Activated CD4-positive, CD25-positive, alpha-beta regulatory T cell (primary cell): ENCODE results near the gene PER2.
"Not testable (repeated sequence)": the region's sequence is repeated elsewhere in the genome, so short reads cannot be mapped to it uniquely, and the experiment has no call there.

ENCODE experiments used
- DNase-seq, 4 experiments: peaks; one replicate each; lab custom pipeline; 2025; lab: John Stamatoyannopoulos, UW

The PER2 gene

DNA sequence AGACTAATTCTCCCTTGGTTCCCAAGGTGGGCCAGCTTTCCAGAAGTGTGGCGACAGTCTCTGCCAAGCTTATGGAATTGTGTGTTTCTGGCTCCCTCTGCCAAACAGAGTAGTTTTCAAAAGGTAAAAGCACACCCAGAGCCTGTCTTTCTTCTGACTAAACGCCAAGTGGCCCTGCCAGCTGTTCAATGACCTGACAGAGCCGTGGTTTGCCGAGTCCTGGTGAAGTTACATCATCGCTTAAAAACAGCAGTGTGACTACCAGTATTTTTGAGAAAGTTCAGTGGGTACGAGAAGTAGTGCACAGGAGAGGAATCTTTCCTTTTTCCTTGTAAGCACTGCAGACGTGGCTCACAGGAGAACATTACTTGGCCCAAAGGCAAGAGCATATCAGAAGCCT lies 1.9 kb downstream of the PER2 start:
- DNase-seq = no peak

DNA sequence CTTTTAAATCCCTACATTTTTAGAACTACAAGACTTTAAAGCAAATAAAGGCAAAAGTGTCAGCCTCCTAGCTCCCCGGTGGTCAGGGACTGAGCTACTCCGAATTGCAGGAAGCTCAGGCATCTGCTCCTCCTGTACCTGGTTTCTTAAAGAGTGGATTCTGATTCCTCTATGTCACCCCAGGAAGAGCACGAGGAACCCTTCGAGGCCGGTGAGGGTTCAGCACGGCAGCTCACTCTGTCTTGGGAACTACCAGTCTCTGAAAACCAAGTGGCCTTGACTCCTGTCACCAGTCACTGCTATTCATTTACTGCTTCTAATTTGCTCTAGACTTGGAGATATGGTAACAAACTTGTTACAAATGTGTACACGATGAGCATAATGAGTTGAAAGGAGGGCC lies 2.3 kb downstream of the PER2 start:
- no peak for DNase-seq

DNA sequence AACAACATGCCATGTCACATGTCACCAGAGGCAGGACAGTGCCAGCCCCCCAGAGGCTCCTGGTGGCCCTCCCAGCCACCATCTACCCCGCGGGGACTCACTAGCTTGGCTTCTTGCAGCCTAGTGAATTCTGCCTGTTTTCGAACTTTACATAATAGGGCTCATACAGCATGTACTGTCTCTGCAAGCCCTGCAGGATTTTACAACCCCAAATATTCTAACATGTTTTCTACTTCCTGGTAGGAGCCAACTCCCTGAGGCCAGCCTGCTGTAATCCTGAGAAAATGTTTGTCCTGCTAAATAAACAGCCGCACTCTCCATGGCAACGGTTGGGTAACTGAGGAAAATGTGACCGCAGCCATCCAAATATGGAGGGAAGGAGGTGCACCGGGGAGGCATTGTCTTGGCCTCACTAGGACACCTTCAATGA lies 2.7 kb downstream of the PER2 start:
- DNase-seq = no peak

DNA sequence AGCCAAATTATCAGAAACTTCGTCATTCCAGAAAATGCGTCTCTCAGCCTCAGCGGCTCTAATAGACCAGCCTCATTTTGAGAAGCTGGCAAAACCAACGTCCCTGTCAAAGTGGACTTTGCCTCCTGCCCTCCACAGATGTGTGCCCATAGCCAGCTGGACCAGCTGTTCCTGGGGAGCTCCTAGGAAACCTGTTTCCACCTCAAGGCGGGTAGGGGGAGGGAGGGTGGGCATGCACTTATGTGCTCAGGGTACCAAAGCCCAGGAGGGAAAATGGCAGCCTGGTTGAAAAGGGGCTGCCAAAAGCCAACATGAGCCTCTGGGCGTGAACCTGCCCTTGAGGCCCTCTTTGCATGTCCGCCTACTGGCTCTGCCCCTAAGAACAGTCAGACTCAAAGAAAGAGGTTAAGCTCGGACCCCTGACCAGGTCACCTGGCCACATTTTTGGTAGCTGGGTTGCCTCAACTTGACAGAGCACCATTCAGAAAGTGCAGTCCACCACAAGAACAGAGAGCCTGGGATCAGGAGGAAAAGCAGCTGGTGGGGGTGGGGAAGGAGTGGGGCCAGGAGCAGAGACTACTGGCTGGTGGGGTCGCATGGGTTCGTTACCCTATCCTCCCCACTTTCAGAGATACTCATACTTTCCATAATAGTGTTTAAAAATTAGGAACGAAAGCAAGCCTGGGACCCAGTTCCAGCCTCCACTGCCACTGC lies 3.5 kb downstream of the PER2 start:
- no peak for DNase-seq

DNA sequence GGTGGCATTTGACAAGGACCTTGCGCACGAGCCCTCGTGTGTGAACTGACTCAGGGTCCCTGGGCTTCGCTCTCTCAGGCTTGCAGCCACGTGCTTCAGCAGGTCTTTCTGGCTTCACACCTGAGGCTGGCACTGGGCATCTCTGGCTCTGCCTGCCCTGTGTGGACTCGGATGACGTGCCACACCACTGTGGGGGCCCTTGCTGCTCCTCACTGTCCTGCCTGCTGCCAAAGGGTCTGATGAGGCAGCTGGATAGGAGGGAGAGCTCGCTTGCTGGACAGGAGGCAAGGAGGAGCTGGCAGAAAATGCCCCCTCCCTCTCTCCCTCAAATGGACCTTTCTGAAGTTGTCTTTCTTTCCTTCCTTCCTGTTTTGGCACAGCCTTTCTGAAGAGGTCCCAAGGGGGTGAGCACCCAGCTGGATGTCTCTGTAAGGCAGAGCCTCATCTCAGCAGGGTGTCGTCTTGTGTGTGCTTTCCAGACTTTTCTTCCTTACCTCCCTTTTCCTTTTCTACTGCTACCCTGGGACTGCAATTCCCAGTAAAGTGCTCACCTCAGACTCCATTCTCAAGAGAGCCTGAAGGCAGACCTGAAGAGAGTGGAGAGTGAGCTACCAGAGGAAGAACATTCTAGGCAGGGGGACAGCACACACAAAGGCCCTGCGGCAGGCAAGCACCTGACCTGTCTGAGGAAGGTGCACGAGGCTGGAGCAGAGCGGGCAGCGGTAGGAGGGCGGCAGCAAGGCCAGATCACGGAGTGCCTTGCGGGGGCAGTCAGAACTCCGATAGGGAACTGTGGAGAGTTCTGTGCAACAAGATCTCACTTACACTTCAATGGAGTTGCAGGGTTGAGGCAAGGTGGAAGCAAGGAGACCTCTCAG lies 5.3 kb downstream of the PER2 start:
- DNase-seq = no peak

DNA sequence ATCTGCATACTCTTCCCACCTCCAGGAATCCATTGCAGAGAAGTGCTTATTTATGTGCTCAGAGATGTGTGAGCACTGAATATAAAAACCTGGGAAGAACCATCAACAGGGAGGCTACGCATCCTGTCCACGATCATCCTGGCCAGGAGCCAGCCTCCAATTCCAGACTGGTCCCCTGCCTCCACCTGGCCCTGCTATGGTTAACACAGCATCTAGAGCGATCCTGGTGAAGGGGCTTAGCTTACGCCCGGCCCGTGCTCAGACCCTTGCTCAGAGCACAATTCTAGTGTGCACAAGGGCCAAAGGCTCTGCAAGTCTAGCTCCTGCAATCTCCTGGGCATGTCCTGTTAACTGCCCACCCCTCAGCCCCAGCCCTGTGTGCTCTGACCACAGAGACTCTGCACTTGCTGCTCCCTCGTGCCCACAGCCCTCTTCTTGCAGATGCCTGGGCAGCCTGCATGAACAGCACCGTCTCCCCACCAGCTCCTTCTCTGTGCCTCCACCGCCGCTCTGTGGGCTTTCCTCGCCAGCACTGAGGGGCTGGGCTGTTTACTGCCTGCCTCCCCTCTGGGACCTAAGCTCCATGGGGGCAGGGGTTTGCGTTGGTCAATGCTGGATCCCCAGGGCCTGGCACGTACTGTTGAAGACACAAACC lies 6.5 kb downstream of the PER2 start:
- DNase-seq = no peak

DNA sequence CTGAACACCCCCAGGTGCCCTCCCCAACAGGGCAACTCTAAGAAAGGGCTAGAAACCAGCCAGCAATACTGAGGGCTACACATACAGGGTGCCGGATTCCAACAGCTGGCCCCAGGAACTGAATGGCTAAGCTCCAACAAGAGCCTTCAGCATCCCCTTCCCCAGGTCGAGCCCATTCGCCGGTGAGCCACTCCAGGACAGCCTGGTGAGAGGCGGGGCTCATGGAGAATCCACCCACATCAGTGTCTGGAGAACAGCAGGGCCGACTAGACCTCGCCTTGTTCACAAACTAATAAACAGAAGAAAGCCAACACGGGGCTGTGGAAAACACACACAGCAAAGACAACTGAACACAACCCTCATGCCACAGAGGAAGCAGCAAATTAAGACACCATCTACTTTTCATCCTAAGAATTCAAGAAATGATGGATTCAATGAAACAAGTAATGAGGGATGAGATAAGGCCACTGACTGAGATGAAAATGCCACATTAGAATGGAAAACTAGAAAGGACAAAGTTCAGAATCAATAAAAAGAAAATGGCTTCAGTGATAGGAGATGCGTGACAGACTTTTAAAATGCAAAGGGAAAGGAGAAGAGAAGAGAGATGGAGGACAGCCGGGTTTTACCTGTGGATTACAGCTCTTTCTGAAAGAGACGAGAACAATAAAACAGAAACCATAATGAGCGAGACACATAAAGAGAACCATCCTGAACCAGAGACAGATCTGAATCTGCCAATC lies 8.2 kb downstream of the PER2 start:
- no peak for DNase-seq

DNA sequence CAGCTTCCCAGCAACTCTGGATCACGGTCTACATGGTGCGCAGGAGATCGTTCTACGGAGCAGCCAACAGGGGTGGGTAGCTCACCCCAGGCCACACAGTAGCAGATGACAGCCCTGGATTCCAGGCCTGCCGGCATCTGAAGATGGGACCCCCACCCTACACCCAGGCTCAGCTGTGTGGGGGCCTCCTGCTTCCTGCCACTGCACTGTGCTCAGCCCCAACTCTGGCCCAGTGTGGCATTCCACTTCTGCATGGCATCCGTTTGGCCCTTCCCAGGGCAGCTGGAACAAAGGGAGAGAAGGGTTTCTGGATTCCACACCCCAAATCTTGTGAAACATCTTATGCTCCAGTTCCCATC lies 9.1 kb downstream of the PER2 start:
- DNase-seq = no peak

DNA sequence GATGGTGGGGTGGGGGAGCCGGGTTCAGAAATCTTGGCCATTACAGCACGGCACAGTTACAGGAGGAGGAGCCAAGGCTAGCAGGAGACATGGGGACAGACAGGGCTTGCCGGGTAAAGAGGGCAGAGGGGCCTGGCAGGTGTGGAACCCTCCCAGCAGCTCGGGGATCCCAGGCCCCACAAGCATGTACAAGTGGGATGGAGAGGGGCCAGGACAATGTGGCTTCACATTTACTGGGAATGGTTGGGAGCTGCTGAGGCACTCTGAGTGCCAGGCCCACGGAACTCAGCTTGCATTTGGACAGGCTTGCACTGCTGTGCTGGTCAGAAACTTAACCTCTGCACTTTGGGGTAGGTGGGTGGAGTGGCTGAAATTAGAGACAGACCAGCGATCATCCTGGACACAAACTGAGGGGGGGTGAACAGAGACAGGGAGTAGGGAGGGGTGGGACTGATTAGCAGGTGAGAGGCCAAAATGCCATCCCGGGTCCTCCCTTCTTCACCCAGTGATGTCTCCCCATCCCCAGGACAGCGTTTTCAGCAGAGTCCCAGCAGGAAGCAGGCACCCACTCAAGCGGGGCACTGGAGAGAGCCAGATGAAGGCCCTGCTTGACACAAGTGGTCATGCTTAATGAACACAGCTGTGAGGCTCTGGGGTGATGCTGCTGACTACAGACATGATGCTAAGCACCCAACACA lies 9.6 kb downstream of the PER2 start:
- no peak for DNase-seq

DNA sequence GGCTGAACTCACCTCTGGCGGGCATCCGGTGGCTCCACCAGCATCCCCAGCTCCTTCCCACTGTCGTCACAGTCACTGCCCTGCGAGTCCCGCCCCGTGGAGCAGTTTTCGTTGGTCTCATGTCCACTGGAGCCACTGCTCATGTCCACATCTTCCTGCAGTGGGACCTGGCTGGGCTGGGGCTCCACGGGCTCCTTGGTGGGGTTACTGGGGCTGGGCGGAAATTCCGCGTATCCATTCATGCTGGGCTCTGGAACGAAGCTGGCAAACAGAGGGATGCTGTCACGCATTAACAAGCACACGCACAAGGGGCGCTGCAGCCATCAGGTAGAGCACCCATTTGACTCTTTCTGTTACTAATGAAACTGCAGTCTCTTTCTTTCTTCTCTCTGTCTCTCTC lies 10.7 kb downstream of the PER2 start:
- no peak for DNase-seq

DNA sequence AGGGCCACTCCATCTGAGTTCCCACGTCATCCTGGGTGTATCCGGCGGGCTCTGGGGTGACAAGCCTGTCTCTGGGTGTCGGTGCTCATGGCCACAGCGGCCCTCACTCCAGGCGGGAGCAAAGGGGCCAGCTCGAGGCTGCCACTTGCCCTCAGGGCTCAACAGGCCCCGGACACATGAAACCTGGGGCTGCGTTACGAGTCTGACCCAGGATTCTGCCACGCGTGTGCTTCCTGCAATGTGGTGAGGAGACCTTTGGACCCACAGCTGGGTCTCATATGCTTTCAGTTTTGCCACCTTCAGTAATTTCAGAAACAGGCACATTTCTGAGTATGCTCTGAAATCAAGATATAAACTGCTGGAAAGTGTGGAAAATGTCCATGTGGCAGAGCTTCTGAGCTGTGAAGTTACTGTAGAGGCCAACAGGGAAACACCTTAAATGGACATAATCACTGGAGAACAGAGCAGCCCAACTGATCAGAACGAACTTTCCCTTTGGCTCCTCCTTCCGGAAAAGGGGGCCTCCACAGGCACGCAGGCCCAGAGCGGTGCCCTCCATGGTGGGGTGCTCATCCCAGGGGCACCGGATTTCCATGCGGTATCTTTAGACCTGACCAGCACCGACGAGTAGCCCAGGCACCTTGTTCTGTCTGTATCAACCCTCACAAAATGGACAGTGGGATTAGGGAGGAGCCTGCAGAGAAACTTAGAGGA lies 14.1 kb downstream of the PER2 start:
- no peak for DNase-seq

DNA sequence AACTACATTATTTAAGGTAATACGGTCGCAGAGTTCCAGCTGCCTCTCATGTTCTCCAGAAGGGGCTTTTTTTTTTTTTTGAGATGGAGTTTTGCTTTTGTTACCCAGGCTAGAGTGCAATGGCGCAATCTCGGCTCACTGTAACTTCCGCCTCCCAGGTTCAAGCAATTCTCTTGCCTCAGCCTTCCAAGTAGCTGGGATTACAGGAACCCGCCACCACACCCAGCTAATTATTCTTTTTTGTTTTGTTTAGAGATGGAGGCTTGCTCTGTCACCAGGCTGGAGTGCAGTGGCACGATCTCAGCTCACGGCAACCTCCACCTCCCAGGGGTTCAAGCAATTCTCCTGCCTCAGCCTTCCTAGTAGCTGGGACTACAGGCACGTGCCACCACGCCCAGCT lies 15.0 kb downstream of the PER2 start:
- not testable (repeated sequence) for DNase-seq

DNA sequence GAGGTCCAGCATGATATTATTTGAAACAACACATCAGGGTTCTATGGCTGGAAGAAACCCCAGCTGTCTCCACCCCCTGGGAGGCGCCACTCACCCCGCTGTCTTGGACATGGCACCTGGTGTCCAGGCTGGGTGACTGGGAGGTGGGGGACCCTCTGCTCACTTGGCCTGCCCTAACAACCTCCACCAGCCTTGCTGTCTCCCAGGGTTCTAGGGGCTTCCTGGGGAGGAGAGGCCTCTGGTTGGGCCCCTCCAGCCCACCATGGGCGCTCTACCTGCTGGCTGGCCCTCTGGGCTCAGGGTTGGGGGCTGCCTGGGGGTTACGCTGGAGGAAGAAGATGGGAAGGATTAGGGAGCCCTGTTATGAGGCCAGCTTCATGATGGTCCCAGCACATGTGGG lies 16.3 kb downstream of the PER2 start:
- no peak for DNase-seq

DNA sequence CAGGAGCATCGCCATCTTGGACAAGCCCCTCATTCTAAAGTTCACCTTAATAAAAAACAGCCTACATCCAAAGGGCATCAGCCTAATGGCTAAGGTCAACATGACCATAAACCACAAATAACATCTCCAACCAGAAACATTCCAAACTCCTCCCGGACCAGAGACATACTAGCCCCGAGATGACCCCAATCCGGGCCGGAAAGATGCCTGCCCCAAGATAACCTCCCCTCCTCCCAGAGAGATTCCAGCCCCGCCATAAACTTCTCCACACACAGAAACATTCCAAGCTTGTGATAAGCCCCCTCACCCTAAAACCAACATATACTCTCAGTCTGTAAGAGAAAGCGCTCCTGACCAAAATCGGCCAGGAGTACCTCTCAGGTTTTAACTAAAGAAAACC lies 16.7 kb downstream of the PER2 start:
- DNase-seq = not testable (repeated sequence)

DNA sequence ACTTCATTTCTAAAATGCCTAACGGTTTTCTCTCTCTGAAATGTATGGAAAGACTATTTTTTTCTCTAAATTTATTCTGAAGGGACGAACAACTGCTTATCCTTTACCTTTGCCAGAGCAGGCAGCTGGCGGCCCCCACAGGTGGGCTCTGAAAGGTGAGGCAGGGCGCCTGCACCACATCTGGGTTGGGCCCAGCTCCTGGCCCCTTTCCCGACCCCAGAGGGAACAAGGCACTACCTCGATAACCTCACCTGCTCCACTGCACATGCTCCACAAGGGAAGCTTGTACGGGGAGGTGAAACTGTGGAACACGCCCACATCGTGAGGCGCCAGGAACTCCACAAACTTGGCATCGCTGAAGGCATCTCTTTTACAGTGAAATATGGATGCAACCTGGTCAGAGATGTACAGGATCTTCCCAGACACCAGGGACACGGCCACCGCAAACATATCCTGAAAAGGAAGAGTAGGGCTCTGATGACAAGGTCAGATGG lies 17.3 kb downstream of the PER2 start:
- DNase-seq = no peak

DNA sequence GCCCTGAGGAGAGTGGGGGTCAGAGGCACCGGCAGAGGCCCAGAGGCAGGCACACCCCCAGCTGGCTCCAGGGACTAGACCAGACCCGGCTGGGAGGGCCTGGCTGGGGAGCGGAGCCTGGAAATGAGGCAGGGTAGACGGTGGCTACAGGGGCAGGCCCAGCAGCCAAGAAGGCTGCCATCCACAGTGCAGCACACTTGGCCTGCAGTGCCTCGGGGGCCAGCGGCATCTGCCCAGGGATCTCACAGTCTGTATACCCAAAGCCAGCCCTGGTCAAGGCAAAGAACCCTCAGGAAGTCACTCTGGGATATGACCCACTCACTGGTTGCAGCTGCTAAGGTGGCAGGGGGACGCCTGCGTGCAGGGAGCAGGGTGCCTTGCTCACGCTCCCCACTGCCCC lies 17.8 kb downstream of the PER2 start:
- no peak for DNase-seq

DNA sequence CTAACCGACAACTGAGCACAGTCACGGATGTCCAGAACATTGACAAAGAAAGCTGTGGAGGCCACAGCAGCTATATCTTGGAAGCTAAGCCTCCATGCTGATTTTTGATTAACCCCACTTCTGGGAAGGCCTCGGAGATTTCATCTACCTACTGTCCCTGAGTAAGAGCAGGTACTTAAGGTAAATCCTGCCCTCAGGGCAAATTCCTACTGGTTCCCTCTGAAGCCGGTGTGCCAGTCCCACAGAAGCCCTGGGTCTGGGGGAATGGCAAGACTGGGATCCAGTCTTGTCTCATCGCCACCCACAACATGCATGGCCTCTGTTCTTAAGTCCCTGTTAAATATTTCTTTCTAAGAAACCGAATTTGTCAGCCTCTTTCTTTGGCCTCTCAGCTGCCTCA lies 18.7 kb downstream of the PER2 start:
- no peak for DNase-seq

DNA sequence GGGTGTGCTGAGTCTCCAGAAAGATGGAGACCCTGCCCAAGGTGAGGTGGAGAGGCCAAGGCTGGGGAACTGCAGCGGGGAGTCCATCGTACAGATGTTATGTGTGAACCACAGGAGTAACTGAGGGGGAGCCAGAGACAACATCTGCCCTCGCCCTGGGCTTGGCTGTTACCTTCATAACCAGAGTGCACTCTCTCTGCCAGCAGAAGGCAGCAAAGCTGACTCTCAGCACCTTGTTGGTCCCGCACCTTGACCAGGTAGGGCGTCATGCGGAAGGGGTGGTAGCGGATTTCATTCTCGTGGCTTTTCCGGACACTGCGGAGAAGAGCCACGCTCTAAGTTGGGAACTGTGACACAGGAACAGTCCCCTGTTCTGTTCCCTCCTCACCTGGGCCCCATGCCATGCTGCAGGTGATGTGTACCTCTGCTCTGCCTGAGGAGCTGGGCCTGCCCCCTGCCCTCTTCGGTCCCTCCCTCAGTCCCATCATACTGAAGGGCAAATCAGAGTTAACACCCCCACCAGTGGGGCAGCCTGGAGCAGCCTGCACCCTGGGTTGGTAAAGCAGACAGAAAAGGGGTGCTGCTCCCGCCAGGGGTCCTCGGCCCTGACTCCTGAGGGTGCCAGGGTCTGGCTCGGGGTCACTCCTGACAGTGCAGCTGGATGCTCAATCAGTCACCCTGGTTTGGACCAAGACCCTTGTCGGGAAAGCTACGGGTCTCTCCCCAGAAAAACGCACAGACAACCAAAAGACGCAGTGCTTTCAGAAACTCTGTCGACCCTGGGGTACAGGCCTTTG lies 20.3 kb downstream of the PER2 start:
- DNase-seq = no peak

DNA sequence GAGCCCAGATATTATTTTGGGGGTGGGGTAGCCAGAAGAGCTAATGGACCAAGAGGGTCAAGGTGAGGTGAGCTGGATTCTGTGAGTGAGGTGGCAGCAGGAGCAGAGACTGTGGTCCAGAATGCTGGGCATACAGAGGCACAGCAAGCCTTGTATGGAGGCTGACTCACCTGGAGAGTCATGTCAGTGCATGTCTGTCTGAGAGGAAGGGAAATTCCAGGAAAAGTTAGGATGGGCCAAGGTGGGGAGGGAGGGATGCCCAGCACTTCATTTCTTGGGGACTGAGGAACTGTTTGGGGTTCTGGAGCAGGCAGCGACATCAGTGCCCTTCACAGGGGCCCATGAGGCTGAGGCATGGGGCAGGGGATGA lies 21.1 kb downstream of the PER2 start:
- no peak for DNase-seq

DNA sequence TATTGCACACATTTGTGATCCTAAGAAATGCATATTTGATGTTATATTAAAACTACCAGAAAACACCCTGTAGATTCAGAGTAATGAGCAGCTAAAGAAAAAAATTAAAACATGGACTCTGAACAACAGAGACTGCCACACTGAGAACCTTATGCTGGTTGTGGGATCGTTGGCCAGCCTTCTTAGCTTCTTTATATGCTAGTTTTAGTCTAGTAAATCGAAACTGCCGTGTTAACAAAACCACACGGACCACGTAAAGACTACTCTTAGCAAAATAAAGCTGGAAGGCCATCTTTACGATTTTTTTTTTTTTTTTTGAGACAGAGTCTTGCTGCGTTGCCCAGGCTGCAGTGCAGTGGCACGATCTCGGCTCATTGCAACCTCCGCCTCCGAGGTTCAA lies 22.8 kb downstream of the PER2 start:
- DNase-seq = no peak
